ENCODE data around the gene SMIM24. TPM values are rescaled to one million over a fixed set of nuclear protein-coding genes. Genes with fewer than 3 reads are reported as not detected.

SMIM24 gene
- total RNA-seq, 1 donor from 2014 or later, result not detected

- no peak for DNase-seq (ENCODE audit: extremely low read depth, low read depth, low spot score)
Observed at GRCh38 chr19:3476830-3477229, 3.5 kb downstream of the SMIM24 start.

GRCh38 chr19:3475449-3475848, 4.9 kb downstream of the SMIM24 start:
- no peak for DNase-seq (ENCODE audit: extremely low read depth, low read depth, low spot score)

- DNase-seq (ENCODE audit: extremely low read depth, low read depth, low spot score), result no peak
Observed at GRCh38 chr19:3474614-3475013, 5.7 kb downstream of the SMIM24 start.

- DNase-seq (ENCODE audit: extremely low read depth, low read depth, low spot score), result no peak
Observed at GRCh38 chr19:3474010-3474409, 6.3 kb downstream of the SMIM24 start.

- DNase-seq (ENCODE audit: extremely low read depth, low read depth, low spot score), result no peak
Observed at GRCh38 chr19:3471954-3472655, 8.2 kb downstream of the SMIM24 start.

GRCh38 chr19:3470500-3471128, 9.7 kb downstream of the SMIM24 start:
- DNase-seq (ENCODE audit: extremely low read depth, low read depth, low spot score), result no peak

GRCh38 chr19:3469638-3470499, 10.5 kb downstream of the SMIM24 start:
- DNase-seq (ENCODE audit: extremely low read depth, low read depth, low spot score), result no peak

GRCh38 chr19:3468211-3468610, 12.1 kb downstream of the SMIM24 start:
- DNase-seq (ENCODE audit: extremely low read depth, low read depth, low spot score), result no peak

GRCh38 chr19:3467437-3468198, 12.7 kb downstream of the SMIM24 start:
- no peak for DNase-seq (ENCODE audit: extremely low read depth, low read depth, low spot score)

GRCh38 chr19:3466635-3467034, 13.7 kb downstream of the SMIM24 start:
- DNase-seq (ENCODE audit: extremely low read depth, low read depth, low spot score), result no peak

GRCh38 chr19:3465552-3465951, 14.8 kb downstream of the SMIM24 start:
- no peak for DNase-seq (ENCODE audit: extremely low read depth, low read depth, low spot score)

GRCh38 chr19:3464587-3465235, 15.6 kb downstream of the SMIM24 start:
- no peak for DNase-seq (ENCODE audit: extremely low read depth, low read depth, low spot score)

GRCh38 chr19:3463714-3464586, 16.4 kb downstream of the SMIM24 start:
- DNase-seq (ENCODE audit: extremely low read depth, low read depth, low spot score), result no peak

- DNase-seq (ENCODE audit: extremely low read depth, low read depth, low spot score), result no peak
Observed at GRCh38 chr19:3462991-3463713, 17.2 kb downstream of the SMIM24 start.

- DNase-seq (ENCODE audit: extremely low read depth, low read depth, low spot score), result no peak
Observed at GRCh38 chr19:3459965-3460582, 20.3 kb downstream of the SMIM24 start.

GRCh38 chr19:3459089-3459881, 21.0 kb downstream of the SMIM24 start:
- DNase-seq (ENCODE audit: extremely low read depth, low read depth, low spot score), result no peak

All from glomerular endothelial cell (primary cell).